OCI-LY1 (cell line): ENCODE results near the gene MCU.

Source experiments
- EZH2 ChIP-seq: fragments of 200-600 bp; sonication (generic), shearing (Covaris generic); IDR thresholded peaks from 2 replicates; pipeline ENCODE4 v1.8.0; 2017; ENCODE audit warnings: borderline replicate concordance, mixed run types, mild to moderate bottlenecking, antibody characterized with exemption, low read length, moderate library complexity, mixed read lengths
- TF ChIP-seq, protein P1 (sequence below): fragments of 200-600 bp; sonication (generic), shearing (Covaris generic); IDR thresholded peaks from 2 replicates; pipeline ENCODE4 v1.5.1; 2017; ENCODE audit warnings: mild to moderate bottlenecking, antibody characterized with exemption, low read length, moderate library complexity, mixed read lengths

DNA sequence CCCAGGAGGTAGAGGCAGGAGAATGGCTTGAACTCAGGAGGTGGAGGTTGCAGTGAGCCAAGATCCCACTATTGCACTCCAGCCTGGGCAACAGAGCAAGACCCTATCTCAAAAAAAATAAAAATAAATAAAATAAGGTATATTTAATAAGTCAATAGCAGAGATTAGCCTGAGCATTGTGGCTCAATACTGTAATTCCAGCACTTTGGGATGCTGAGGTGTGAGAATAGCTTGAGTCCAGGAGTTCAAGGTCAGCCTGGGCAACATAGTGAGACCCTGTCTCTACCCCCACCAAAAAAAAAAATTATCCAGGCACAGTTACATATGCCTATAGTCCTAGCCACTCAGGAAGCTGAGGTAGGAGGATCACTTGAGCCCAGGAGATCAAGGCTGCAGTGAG is 163.2 kb downstream of the MCU start:
- TF ChIP-seq, protein P1, sequence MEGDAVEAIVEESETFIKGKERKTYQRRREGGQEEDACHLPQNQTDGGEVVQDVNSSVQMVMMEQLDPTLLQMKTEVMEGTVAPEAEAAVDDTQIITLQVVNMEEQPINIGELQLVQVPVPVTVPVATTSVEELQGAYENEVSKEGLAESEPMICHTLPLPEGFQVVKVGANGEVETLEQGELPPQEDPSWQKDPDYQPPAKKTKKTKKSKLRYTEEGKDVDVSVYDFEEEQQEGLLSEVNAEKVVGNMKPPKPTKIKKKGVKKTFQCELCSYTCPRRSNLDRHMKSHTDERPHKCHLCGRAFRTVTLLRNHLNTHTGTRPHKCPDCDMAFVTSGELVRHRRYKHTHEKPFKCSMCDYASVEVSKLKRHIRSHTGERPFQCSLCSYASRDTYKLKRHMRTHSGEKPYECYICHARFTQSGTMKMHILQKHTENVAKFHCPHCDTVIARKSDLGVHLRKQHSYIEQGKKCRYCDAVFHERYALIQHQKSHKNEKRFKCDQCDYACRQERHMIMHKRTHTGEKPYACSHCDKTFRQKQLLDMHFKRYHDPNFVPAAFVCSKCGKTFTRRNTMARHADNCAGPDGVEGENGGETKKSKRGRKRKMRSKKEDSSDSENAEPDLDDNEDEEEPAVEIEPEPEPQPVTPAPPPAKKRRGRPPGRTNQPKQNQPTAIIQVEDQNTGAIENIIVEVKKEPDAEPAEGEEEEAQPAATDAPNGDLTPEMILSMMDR: no peak
- no peak for TF ChIP-seq EZH2
